HEK293 (cell line): ENCODE results near the gene SLC6A13.

Source experiments
- CTCF ChIA-PET: fragments of 350-600 bp; formaldehyde crosslinking; extraction: SDS; loops from one replicate; lab custom pipeline; 2021; ENCODE audit warnings: antibody characterized with exemption; lab: Yijun Ruan, JAX
- POLR2A ChIA-PET: fragments of 300-600 bp; formaldehyde crosslinking; extraction: SDS; loops from one replicate; lab custom pipeline; 2020; ENCODE audit warnings: antibody characterized with exemption, inconsistent platforms; lab: Yijun Ruan, JAX
- H3K27ac ChIP-seq: fragments of 200-500 bp; sonication (Bioruptor generic); 2 replicates; pipeline ENCODE4 v1.5.1; 2014; ENCODE audit warnings: low read depth, low read length, control low read depth, inconsistent platforms; ENCODE audit errors: extremely low read depth
- H3K36me3 ChIP-seq, 2 experiments: fragments of 200-500 bp in 1 of 2; sonication (Bioruptor generic) in 1 of 2; 1 replicate in 1 of 2; 2 replicates in 1 of 2; pipeline ENCODE4 v1.5.1; 2014 to 2017; ENCODE audit warnings: inconsistent platforms in 2 of 2, low read length in 2 of 2; ENCODE audit not compliant: control insufficient read depth in 2 of 2, insufficient read depth in 1 of 2
- H3K4me1 ChIP-seq: fragments of 200-500 bp; sonication (Bioruptor generic); 2 replicates; pipeline ENCODE4 v1.5.1; 2014; ENCODE audit warnings: mild to moderate bottlenecking, low read length, inconsistent platforms; ENCODE audit not compliant: control insufficient read depth, insufficient read depth
- H3K4me3 ChIP-seq: 2 replicates; pipeline ENCODE4 v1.5.1; 2011; ENCODE audit warnings: low read depth, mild to moderate bottlenecking, control low read depth, low read length, moderate library complexity
- H3K9me3 ChIP-seq: fragments of 200-500 bp; sonication (Bioruptor generic); 2 replicates; pipeline ENCODE4 v1.5.1; 2014; ENCODE audit warnings: low read depth, low read length, inconsistent platforms; ENCODE audit not compliant: control insufficient read depth, insufficient read depth
- HIC1 ChIP-seq: fragments of 450-650 bp; formaldehyde crosslinking; IDR thresholded peaks from 2 replicates; pipeline ENCODE4 v1.5.1; 2016; ENCODE audit warnings: missing biosample characterization, missing genetic modification characterization
- KLF17 ChIP-seq: fragments of 450-650 bp; formaldehyde crosslinking; IDR thresholded peaks from 2 replicates; pipeline ENCODE4 v1.5.1; 2016; ENCODE audit warnings: missing biosample characterization, missing genetic modification characterization
- MZF1 ChIP-seq: fragments of 450-650 bp; formaldehyde crosslinking; IDR thresholded peaks from 2 replicates; pipeline ENCODE4 v1.5.1; 2017; ENCODE audit warnings: missing biosample characterization, missing genetic modification characterization, borderline replicate concordance
- RBAK ChIP-seq: fragments of 450-650 bp; formaldehyde crosslinking; IDR thresholded peaks from 2 replicates; pipeline ENCODE4 v1.5.1; 2016; ENCODE audit warnings: missing biosample characterization, missing genetic modification characterization
- REPIN1 ChIP-seq: fragments of 450-650 bp; formaldehyde crosslinking; IDR thresholded peaks from 2 replicates; pipeline ENCODE4 v1.5.1; 2017; ENCODE audit warnings: missing biosample characterization, missing genetic modification characterization, low read depth
- ZNF16 ChIP-seq: fragments of 450-650 bp; formaldehyde crosslinking; IDR thresholded peaks from 2 replicates; pipeline ENCODE4 v1.5.1; 2016; ENCODE audit warnings: low read depth, missing biosample characterization, missing genetic modification characterization
- ZNF184 ChIP-seq: fragments of 450-650 bp; IDR thresholded peaks from 2 replicates; pipeline ENCODE4 v1.5.1; 2018; ENCODE audit warnings: missing biosample characterization, mild to moderate bottlenecking, missing genetic modification characterization
- ZNF19 ChIP-seq: fragments of 450-650 bp; formaldehyde crosslinking; IDR thresholded peaks from 2 replicates; pipeline ENCODE4; 2016; ENCODE audit warnings: missing biosample characterization, missing genetic modification characterization, low read depth
- ZNF223 ChIP-seq: fragments of 450-650 bp; formaldehyde crosslinking; IDR thresholded peaks from 2 replicates; pipeline ENCODE4 v1.5.1; 2016; ENCODE audit warnings: missing biosample characterization, missing genetic modification characterization
- ZNF404 ChIP-seq: fragments of 450-650 bp; formaldehyde crosslinking; IDR thresholded peaks from 2 replicates; pipeline ENCODE4 v1.5.1; 2017; ENCODE audit warnings: missing biosample characterization, missing genetic modification characterization
- ZNF473 ChIP-seq: fragments of 450-650 bp; formaldehyde crosslinking; IDR thresholded peaks from 2 replicates; pipeline ENCODE4 v1.5.1; 2017; ENCODE audit warnings: missing biosample characterization, missing genetic modification characterization
- TF ChIP-seq, protein P1 (sequence below): fragments of 450-650 bp; formaldehyde crosslinking; IDR thresholded peaks from 2 replicates; pipeline ENCODE4 v1.5.1; 2016; ENCODE audit warnings: missing biosample characterization, missing genetic modification characterization, borderline replicate concordance
- TF ChIP-seq, protein P2 (sequence below): fragments of 450-650 bp; formaldehyde crosslinking; IDR thresholded peaks from 2 replicates; pipeline ENCODE4 v1.5.1; 2017; ENCODE audit warnings: missing biosample characterization, missing genetic modification characterization
- TF ChIP-seq, protein P3 (sequence below): fragments of 450-650 bp; formaldehyde crosslinking; IDR thresholded peaks from 2 replicates; pipeline ENCODE4 v1.5.1; 2016; ENCODE audit warnings: missing biosample characterization, missing genetic modification characterization
- TF ChIP-seq, protein P4 (sequence below): fragments of 450-650 bp; formaldehyde crosslinking; IDR thresholded peaks from 2 replicates; pipeline ENCODE4 v1.5.1; 2016; ENCODE audit warnings: missing biosample characterization, missing genetic modification characterization
- TF ChIP-seq, protein P5 (sequence below): fragments of 450-650 bp; formaldehyde crosslinking; optimal IDR thresholded peaks from 2 replicates; pipeline ENCODE3; 2016; ENCODE audit warnings: missing biosample characterization, mild to moderate bottlenecking, missing genetic modification characterization
- TF ChIP-seq, protein P6 (sequence below): fragments of 450-650 bp; formaldehyde crosslinking; IDR thresholded peaks from 2 replicates; pipeline ENCODE4 v1.5.1; 2017; ENCODE audit warnings: missing biosample characterization, missing genetic modification characterization

The SLC6A13 gene

GRCh38 chr12:278046-278445, 15.4 kb upstream of the SLC6A13 start (continued):
- TF ChIP-seq HIC1 (tag by site-specific recombination) (no peak), KLF17 (no peak), ZNF19 (no peak)
- TF ChIP-seq, protein P1, sequence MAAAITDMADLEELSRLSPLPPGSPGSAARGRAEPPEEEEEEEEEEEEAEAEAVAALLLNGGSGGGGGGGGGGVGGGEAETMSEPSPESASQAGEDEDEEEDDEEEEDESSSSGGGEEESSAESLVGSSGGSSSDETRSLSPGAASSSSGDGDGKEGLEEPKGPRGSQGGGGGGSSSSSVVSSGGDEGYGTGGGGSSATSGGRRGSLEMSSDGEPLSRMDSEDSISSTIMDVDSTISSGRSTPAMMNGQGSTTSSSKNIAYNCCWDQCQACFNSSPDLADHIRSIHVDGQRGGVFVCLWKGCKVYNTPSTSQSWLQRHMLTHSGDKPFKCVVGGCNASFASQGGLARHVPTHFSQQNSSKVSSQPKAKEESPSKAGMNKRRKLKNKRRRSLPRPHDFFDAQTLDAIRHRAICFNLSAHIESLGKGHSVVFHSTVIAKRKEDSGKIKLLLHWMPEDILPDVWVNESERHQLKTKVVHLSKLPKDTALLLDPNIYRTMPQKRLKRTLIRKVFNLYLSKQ (tag by site-specific recombination): no peak

DNA sequence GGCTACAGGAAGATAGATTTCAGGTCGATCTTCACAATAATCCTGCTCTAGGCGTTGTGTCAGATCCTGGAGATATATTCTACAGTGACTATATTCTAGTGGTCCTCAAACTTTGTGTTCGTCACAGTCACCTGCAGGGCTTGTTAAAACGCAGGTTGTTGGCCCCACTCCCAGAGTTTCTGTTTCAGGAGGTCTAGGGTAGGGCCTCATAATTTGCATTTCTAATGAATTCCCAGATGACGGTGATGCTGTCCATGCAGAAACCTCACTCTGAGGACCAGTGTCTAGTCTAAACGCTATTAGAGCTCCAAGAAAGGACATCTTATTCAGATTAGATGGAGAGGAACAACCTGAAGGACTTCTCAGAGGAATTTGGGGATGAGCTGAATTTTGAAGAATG, 13.2 kb upstream of the SLC6A13 start:
- ChIA-PET POLR2A (no interaction called here), CTCF (no interaction called here)
- H3K4me3 ChIP-seq: no peak overlapping the region
- H3K27ac ChIP-seq: no peak overlapping the region
- H3K9me3 ChIP-seq: no peaks in the 10 kb centered on the region
- H3K36me3 ChIP-seq: peaks cover 0 to 14% of the 10 kb centered on the region in 2 experiments; a peak in 1 of 3 replicates
- no peaks in the 10 kb centered on the region; the same call in 1 of the 2 replicates for H3K4me1 ChIP-seq
- no peak for TF ChIP-seq RBAK (tag by site-specific recombination)

DNA sequence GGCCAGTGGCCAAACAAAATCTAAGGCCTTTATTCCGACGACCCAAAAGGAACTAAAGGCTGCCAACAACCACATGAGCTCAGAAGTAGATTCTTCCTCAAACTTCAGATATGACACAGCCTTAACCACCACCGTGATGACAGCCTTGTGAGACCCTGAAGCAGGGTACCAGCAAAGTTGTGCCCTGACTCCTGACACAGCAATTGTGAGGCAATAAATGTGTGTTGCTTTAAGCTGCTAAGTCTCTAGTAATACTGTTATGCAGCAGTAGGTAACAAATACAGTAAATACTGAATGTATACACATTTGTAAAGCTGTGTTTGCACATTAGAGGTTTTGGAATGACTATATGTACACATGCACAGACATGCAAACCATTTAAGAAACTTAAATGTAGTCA, 10.7 kb upstream of the SLC6A13 start:
- no peak overlapping the region for H3K27ac ChIP-seq
- no peak for TF ChIP-seq ZNF223 (tag by site-specific recombination)
- no peak for TF ChIP-seq ZNF473 (tag by site-specific recombination)
- TF ChIP-seq, protein P2, sequence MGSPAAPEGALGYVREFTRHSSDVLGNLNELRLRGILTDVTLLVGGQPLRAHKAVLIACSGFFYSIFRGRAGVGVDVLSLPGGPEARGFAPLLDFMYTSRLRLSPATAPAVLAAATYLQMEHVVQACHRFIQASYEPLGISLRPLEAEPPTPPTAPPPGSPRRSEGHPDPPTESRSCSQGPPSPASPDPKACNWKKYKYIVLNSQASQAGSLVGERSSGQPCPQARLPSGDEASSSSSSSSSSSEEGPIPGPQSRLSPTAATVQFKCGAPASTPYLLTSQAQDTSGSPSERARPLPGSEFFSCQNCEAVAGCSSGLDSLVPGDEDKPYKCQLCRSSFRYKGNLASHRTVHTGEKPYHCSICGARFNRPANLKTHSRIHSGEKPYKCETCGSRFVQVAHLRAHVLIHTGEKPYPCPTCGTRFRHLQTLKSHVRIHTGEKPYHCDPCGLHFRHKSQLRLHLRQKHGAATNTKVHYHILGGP: no peak
- no peak for TF ChIP-seq ZNF184 (tag by site-specific recombination)
- no peak for TF ChIP-seq ZNF16 (tag by site-specific recombination)
- TF ChIP-seq, protein P3, sequence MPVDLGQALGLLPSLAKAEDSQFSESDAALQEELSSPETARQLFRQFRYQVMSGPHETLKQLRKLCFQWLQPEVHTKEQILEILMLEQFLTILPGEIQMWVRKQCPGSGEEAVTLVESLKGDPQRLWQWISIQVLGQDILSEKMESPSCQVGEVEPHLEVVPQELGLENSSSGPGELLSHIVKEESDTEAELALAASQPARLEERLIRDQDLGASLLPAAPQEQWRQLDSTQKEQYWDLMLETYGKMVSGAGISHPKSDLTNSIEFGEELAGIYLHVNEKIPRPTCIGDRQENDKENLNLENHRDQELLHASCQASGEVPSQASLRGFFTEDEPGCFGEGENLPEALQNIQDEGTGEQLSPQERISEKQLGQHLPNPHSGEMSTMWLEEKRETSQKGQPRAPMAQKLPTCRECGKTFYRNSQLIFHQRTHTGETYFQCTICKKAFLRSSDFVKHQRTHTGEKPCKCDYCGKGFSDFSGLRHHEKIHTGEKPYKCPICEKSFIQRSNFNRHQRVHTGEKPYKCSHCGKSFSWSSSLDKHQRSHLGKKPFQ (tag by site-specific recombination): no peak
- TF ChIP-seq, all 188 proteins: peak for 0
- H3K36me3 ChIP-seq: peaks cover 0 to 3% of the 10 kb centered on the region in 2 experiments; a peak in 1 of 3 replicates
- H3K9me3 ChIP-seq: no peaks in the 10 kb centered on the region
- no peak overlapping the region for H3K4me3 ChIP-seq
- ChIA-PET POLR2A (no interaction called here), CTCF (no interaction called here)
- no peaks in the 10 kb centered on the region; the same call in 1 of the 2 replicates for H3K4me1 ChIP-seq

GRCh38 chr12:272942-273341, 10.3 kb upstream of the SLC6A13 start:
- H3K9me3 ChIP-seq: no peaks in the 10 kb centered on the region
- TF ChIP-seq, protein P4, sequence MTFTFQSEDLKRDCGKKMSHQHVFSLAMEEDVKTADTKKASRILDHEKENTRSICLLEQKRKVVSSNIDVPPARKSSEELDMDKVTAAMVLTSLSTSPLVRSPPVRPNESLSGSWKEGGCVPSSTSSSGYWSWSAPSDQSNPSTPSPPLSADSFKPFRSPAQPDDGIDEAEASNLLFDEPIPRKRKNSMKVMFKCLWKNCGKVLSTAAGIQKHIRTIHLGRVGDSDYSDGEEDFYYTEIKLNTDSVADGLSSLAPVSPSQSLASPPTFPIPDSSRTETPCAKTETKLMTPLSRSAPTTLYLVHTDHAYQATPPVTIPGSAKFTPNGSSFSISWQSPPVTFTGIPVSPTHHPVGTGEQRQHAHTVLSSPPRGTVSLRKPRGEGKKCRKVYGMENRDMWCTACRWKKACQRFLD (tag by site-specific recombination): no peak
- TF ChIP-seq REPIN1 (no peak), MZF1 (tag by site-specific recombination) (no peak), ZNF404 (tag by site-specific recombination) (no peak)
- TF ChIP-seq, protein P5, sequence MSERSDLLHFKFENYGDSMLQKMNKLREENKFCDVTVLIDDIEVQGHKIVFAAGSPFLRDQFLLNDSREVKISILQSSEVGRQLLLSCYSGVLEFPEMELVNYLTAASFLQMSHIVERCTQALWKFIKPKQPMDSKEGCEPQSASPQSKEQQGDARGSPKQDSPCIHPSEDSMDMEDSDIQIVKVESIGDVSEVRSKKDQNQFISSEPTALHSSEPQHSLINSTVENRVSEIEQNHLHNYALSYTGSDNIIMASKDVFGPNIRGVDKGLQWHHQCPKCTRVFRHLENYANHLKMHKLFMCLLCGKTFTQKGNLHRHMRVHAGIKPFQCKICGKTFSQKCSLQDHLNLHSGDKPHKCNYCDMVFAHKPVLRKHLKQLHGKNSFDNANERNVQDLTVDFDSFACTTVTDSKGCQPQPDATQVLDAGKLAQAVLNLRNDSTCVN (tag by site-specific recombination): no peak
- TF ChIP-seq, protein P6, sequence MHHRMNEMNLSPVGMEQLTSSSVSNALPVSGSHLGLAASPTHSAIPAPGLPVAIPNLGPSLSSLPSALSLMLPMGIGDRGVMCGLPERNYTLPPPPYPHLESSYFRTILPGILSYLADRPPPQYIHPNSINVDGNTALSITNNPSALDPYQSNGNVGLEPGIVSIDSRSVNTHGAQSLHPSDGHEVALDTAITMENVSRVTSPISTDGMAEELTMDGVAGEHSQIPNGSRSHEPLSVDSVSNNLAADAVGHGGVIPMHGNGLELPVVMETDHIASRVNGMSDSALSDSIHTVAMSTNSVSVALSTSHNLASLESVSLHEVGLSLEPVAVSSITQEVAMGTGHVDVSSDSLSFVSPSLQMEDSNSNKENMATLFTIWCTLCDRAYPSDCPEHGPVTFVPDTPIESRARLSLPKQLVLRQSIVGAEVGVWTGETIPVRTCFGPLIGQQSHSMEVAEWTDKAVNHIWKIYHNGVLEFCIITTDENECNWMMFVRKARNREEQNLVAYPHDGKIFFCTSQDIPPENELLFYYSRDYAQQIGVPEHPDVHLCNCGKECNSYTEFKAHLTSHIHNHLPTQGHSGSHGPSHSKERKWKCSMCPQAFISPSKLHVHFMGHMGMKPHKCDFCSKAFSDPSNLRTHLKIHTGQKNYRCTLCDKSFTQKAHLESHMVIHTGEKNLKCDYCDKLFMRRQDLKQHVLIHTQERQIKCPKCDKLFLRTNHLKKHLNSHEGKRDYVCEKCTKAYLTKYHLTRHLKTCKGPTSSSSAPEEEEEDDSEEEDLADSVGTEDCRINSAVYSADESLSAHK: no peak
- no peak overlapping the region for H3K4me3 ChIP-seq
- peaks cover 0 to 3% of the 10 kb centered on the region in 2 experiments; a peak in 1 of 3 replicates for H3K36me3 ChIP-seq
- ChIA-PET CTCF (no interaction called here), POLR2A (no interaction called here)
- no peak overlapping the region for H3K27ac ChIP-seq
- H3K4me1 ChIP-seq: no peaks in the 10 kb centered on the region; the same call in 1 of the 2 replicates
